Pancreas (tissue), 10 donors: ENCODE measurements around the gene HS2ST1. TPM values are rescaled to one million over a fixed set of nuclear protein-coding genes. Genes with fewer than 3 reads are reported as not detected.

Source experiments
- ATAC-seq, 4 donors: fragments of 200-7000 bp; cut with Tn5 transposase; one replicate each; pipeline versions ENCODE4 v1.8.0 to v1.9.1; 2020; ENCODE audit warnings: mild to moderate bottlenecking in 4 of 4, moderate library complexity in 4 of 4
- DNase-seq, 6 donors: peaks; one replicate each; pipeline ENCODE4 v3.0.0-alpha.2; 2020
- FAIRE-seq: peaks from 2 replicates; lab custom pipeline; 2012; peaks lifted over from hg19 to GRCh38; lab: Jason Lieb, UNC
- H3K27ac ChIP-seq, 4 donors: fragments of 200-600 bp; sonication (generic); 1 replicate in 3 of 4; 2 replicates in 1 of 4; pipeline versions ENCODE4 v1.5.0 to v1.8.0; 2020
- H3K27me3 ChIP-seq, 4 donors: fragments of 200-600 bp; one replicate each; pipeline ENCODE4 v1.8.0; 2021
- H3K36me3 ChIP-seq, 3 donors: fragments of 200-600 bp; sonication (generic) in 1 of 3; one replicate each; pipeline versions ENCODE4 v1.5.0 to v1.8.0; 2020 to 2021
- H3K4me1 ChIP-seq, 3 donors: fragments of 200-600 bp; one replicate each; pipeline ENCODE4 v1.8.0; 2021
- H3K4me3 ChIP-seq, 4 donors: fragments of 200-600 bp; sonication (generic) in 2 of 4; one replicate each; pipeline versions ENCODE4 v1.5.0 to v1.8.0; 2020 to 2021
- H3K9me3 ChIP-seq, 4 donors: fragments of 200-600 bp; one replicate each; pipeline ENCODE4 v1.8.0; 2021
- WGBS, 2 donors: extraction: QIAGEN DNeasy Blood & Tissue Kit; methylation state at CpG; one replicate each; pipeline ENCODE4 v1.1.7; 2013; 5-methylcytosine and 5-hydroxymethylcytosine counted together
- intact Hi-C, 3 donors: fragments of 100-400 bp; cut with DNase I; formaldehyde crosslinking; loops; one replicate each; pipeline versions ENCODE4 v1.11.1 to v1.14.2; 2022
- polyA plus RNA-seq, 2 donors: library from polyadenylated mRNA; stranded (reverse); fragments of 200-250 nt; gene quantifications; one replicate each; pipeline ENCODE4 v1.2.3, GENCODE V29; 2013
- total RNA-seq, 6 donors: library from RNA; stranded (reverse); fragmentation: NEBNext Ultra II Directional in 4 of 6; extraction: Animal tissue kit (Norgen Biotek cat#: 25700) in 4 of 6; gene quantifications; one replicate each; pipeline versions ENCODE4 v1.2.1 to v1.2.4, GENCODE V29; 2021 to 2023
- TF ChIP-seq, protein P1 (sequence below), 4 donors: fragments of 200-600 bp; sonication (generic) in 3 of 4; IDR thresholded peaks; one replicate each; pipeline versions ENCODE4 v1.5.0 to v1.8.0; 2021; ENCODE audit warnings: antibody characterized with exemption in 4 of 4
- donor health status: healthy with polysubstance abuse.
- donor health status: DM: no; HTN: no; CAD: no; lungs with moderate emphysema.
- donor health status: DM: no; HTN: no; CAD: no.
- donor health status: control.
- donor health status: control.
- donor health status: Bipolar disorder and iron deficiency.
- donor health status: DM: yes; HTN: yes; CAD: no.
- donor health status: DM: no; HTN: no; CAD: no.
- donor health status: DM: no; HTN: no; CAD: no.
- donor health status: DM: yes; HTN: yes; CAD: no.

HS2ST1 gene
- total and polyA plus RNA-seq, 8 donors: 2.8 to 16.1 (median 10.9) TPM

- Histone ChIP-seq H3K27ac (no peak overlapping the region), H3K27me3 (no peaks in the 10 kb centered on the region), H3K4me1 (no peaks in the 10 kb centered on the region), H3K4me3 (no peak overlapping the region), H3K36me3 (no peaks in the 10 kb centered on the region), H3K9me3 (no peaks in the 10 kb centered on the region)
- ATAC-seq (no peak), FAIRE-seq (no peak), DNase-seq (no peak)
- TF ChIP-seq, protein P1, sequence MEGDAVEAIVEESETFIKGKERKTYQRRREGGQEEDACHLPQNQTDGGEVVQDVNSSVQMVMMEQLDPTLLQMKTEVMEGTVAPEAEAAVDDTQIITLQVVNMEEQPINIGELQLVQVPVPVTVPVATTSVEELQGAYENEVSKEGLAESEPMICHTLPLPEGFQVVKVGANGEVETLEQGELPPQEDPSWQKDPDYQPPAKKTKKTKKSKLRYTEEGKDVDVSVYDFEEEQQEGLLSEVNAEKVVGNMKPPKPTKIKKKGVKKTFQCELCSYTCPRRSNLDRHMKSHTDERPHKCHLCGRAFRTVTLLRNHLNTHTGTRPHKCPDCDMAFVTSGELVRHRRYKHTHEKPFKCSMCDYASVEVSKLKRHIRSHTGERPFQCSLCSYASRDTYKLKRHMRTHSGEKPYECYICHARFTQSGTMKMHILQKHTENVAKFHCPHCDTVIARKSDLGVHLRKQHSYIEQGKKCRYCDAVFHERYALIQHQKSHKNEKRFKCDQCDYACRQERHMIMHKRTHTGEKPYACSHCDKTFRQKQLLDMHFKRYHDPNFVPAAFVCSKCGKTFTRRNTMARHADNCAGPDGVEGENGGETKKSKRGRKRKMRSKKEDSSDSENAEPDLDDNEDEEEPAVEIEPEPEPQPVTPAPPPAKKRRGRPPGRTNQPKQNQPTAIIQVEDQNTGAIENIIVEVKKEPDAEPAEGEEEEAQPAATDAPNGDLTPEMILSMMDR (IDR thresholded peaks at IDR 0.05): no peak
- WGBS, 2 donors: 85 to 89% methylated on average over 2 of the region's 2 CpGs
- intact Hi-C loops: loop anchor here in 1 of 3 donors (10.0 kb wide), 1 partner anchor 810 kb away; no protein-coding TSS in a partner anchor
Measured at GRCh38 chr1:87144981-87145380, 230.5 kb downstream of the HS2ST1 start.

DNA sequence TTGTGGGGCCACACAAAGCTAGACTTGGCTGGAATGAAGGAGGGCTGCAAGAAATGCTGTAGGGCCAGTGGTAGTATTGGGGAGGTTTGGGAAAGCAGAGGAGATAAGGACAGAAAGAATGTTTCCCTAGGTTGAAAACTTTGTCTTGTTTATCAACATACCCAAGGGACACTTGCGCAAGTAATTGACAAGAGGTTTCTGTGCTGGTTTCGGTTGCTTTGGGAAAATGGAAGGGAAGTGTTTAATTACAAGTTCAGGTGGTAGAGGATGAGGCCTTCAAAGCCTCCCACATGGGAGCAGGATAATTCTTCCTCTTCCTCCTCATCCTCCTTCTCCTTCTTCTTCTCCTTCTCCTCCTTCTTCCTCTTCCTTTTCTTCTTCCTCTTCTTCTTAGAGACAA, 232.1 kb downstream of the HS2ST1 start:
- H3K27ac ChIP-seq: no peak overlapping the region
- intact Hi-C loops: loop anchor here in 1 of 3 donors (10.0 kb wide), 1 partner anchor 808 kb away; no protein-coding TSS in a partner anchor
- DNase-seq: no peak

GRCh38 chr1:87146986-87147385, 232.6 kb downstream of the HS2ST1 start:
- H3K36me3 ChIP-seq: no peaks in the 10 kb centered on the region
- TF ChIP-seq, protein P1 (IDR thresholded peaks at IDR 0.05): no peak
- no peaks in the 10 kb centered on the region for H3K9me3 ChIP-seq
- 43 to 48% methylated on average over 2 of the region's 2 CpGs for WGBS, 2 donors
- DNase-seq (no peak), FAIRE-seq (no peak), ATAC-seq (no peak)
- intact Hi-C loops: loop anchor here in 1 of 3 donors (10.0 kb wide), 1 partner anchor 808 kb away; no protein-coding TSS in a partner anchor
- H3K4me3 ChIP-seq: no peak overlapping the region
- no peak overlapping the region for H3K27ac ChIP-seq
- H3K4me1 ChIP-seq: no peaks in the 10 kb centered on the region
- no peaks in the 10 kb centered on the region for H3K27me3 ChIP-seq

More for the DNA sequence above, 232.1 kb downstream of the HS2ST1 start:
- WGBS, 2 donors: 80 to 94% methylated on average over 2 of the region's 2 CpGs
- FAIRE-seq (no peak), ATAC-seq (no peak)
- H3K4me1 ChIP-seq: no peaks in the 10 kb centered on the region
- H3K4me3 ChIP-seq: no peak overlapping the region
- TF ChIP-seq, protein P1 (IDR thresholded peaks at IDR 0.05): no peak
- H3K36me3 ChIP-seq: no peaks in the 10 kb centered on the region
- no peaks in the 10 kb centered on the region for H3K9me3 ChIP-seq
- H3K27me3 ChIP-seq: no peaks in the 10 kb centered on the region

GRCh38 chr1:87147851-87148250, 233.4 kb downstream of the HS2ST1 start:
- FAIRE-seq (no peak), DNase-seq (no peak), ATAC-seq (no peak)
- TF ChIP-seq, protein P1 (IDR thresholded peaks at IDR 0.05): no peak
- intact Hi-C loops: loop anchor here in 1 of 3 donors (10.0 kb wide), 1 partner anchor 807 kb away; no protein-coding TSS in a partner anchor
- no peak overlapping the region for H3K27ac ChIP-seq
- no peaks in the 10 kb centered on the region for H3K36me3 ChIP-seq
- no peak overlapping the region for H3K4me3 ChIP-seq
- H3K27me3 ChIP-seq: no peaks in the 10 kb centered on the region
- no peaks in the 10 kb centered on the region for H3K4me1 ChIP-seq
- no peaks in the 10 kb centered on the region for H3K9me3 ChIP-seq
- 46 to 64% methylated on average over 3 of the region's 3 CpGs for WGBS, 2 donors

- intact Hi-C loops: loop anchor here in 1 of 3 donors (10.0 kb wide), 1 partner anchor 806 kb away; no protein-coding TSS in a partner anchor
- no peak overlapping the region for H3K27ac ChIP-seq
- WGBS, 2 donors: 82 to 94% methylated on average over 4 of the region's 4 CpGs
- H3K27me3 ChIP-seq: no peaks in the 10 kb centered on the region
- DNase-seq (no peak), FAIRE-seq (no peak), ATAC-seq (no peak)
- no peaks in the 10 kb centered on the region for H3K36me3 ChIP-seq
- TF ChIP-seq, protein P1 (IDR thresholded peaks at IDR 0.05): no peak
- H3K4me3 ChIP-seq: no peak overlapping the region
- H3K9me3 ChIP-seq: no peaks in the 10 kb centered on the region
- H3K4me1 ChIP-seq: no peaks in the 10 kb centered on the region
Measured at GRCh38 chr1:87148661-87149060, 234.2 kb downstream of the HS2ST1 start.
